Panc1 (cell line): ENCODE results near the gene KRT1.

Source experiments
- POLR2AphosphoS5 ChIP-seq: IDR thresholded peaks from 2 replicates; pipeline ENCODE4 v1.6.1; 2012; ENCODE audit warnings: mild to moderate bottlenecking, low read depth, low read length, moderate library complexity
- SIN3A ChIP-seq: IDR thresholded peaks from 2 replicates; pipeline ENCODE4 v1.6.1; 2012; ENCODE audit warnings: low read depth, mild to moderate bottlenecking, low read length, moderate library complexity, borderline replicate concordance; ENCODE audit not compliant: insufficient read depth
- TCF7L2 ChIP-seq: IDR thresholded peaks from 2 replicates; pipeline ENCODE4 v1.6.1; 2011; ENCODE audit warnings: mild to moderate bottlenecking, low read depth, low read length, inconsistent platforms
- TF ChIP-seq, protein P1 (sequence below): fragments of 450-650 bp; IDR thresholded peaks from 2 replicates; pipeline ENCODE4 v1.5.1; 2017; ENCODE audit warnings: mild to moderate bottlenecking

DNA sequence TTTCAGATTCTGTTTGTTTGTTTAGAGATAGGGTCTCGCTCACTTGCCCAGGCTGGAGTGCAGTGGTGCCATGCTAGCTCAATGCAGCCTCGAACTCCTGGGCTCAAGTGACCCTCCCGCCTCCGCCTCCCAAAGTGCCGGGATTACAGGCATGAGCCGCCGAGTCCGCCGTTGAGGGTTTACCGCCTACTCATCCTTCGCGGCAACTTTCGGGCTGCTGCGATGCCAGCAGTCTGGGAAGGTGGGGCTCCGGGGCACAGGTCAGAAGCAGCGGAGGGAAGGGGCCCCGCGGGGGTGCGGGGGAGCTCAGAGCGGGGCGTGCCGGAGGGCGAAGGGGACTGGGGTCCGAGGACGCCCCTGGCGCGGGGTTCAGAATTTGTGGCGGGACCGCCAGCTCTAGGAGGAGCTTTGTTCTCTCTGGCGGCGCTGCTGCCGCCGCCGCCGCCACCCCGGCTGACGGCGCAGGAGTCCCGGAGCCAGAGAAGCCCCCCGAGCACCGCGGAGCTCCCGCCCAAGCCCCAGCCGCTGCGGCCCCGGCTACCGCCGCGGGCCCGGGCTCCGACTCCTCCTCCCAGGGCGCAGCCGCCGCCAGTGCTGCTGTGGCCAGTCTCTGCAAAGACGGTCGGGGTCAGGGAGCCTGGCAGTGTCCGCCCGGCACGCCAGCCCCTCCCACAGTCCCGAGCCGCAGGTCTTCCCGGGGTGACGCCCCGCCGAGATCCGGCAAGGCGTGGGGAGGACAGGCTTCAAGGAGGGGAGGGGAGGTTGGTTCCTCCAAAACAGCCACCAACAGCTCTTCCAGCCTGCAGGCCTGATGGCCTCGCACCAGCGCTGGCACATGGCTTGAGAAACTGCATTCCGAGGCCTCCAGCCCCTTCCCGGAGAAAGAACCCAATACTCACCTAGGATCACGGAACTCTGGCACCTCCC, 34.0 kb upstream of the KRT1 start:
- TF ChIP-seq POLR2AphosphoS5 (no peak), TCF7L2 (no peak), SIN3A (no peak)
- TF ChIP-seq, protein P1, sequence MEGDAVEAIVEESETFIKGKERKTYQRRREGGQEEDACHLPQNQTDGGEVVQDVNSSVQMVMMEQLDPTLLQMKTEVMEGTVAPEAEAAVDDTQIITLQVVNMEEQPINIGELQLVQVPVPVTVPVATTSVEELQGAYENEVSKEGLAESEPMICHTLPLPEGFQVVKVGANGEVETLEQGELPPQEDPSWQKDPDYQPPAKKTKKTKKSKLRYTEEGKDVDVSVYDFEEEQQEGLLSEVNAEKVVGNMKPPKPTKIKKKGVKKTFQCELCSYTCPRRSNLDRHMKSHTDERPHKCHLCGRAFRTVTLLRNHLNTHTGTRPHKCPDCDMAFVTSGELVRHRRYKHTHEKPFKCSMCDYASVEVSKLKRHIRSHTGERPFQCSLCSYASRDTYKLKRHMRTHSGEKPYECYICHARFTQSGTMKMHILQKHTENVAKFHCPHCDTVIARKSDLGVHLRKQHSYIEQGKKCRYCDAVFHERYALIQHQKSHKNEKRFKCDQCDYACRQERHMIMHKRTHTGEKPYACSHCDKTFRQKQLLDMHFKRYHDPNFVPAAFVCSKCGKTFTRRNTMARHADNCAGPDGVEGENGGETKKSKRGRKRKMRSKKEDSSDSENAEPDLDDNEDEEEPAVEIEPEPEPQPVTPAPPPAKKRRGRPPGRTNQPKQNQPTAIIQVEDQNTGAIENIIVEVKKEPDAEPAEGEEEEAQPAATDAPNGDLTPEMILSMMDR, result no peak
